A549 (cell line): Measurements from ENCODE around the gene TNP2. TPM values are rescaled to one million over a fixed set of nuclear protein-coding genes. Genes with fewer than 3 reads are reported as not detected.

Source experiments
- ATAC-seq, 2 experiments: fragments of 200-7000 bp in 1 of 2; fragments of >200 bp in 1 of 2; cut with Nextera tagmentation in 1 of 2; cut with Tn5 transposase in 1 of 2; 3 replicates each; pipeline versions ENCODE4 v1.8.0 to v1.9.1; 2018 to 2020; ENCODE audit warnings: mild to moderate bottlenecking in 1 of 2, moderate library complexity in 1 of 2
- CTCF ChIA-PET: fragments of 300-600 bp; sonication (Branson Sonifier 250); formaldehyde crosslinking; extraction: SDS; loops from one replicate; lab custom pipeline; 2021; ENCODE audit warnings: antibody characterized with exemption, inconsistent platforms; lab: Yijun Ruan, JAX
- POLR2A ChIA-PET: fragments of 350-600 bp; formaldehyde crosslinking; extraction: SDS; loops from one replicate; lab custom pipeline; 2021; ENCODE audit warnings: antibody characterized with exemption, inconsistent platforms; lab: Yijun Ruan, JAX
- DNase-seq, 2 experiments: peaks; one replicate each; pipeline versions ENCODE4 v3.0.0 to v3.0.0-alpha.2; 2011 to 2016; ENCODE audit warnings: low read depth in 1 of 2, low spot score in 1 of 2
- FAIRE-seq: peaks from 2 replicates; lab custom pipeline; 2011; peaks lifted over from hg19 to GRCh38; lab: Jason Lieb, UNC
- H3K27ac ChIP-seq, 2 experiments: fragments of >200 bp; sonication (Bioruptor Twin); formaldehyde crosslinking; 3 replicates each; pipeline ENCODE4 v1.5.1; 2016 to 2017
- H3K4me1 ChIP-seq: fragments of >200 bp; sonication (Bioruptor Twin); formaldehyde crosslinking; 3 replicates; pipeline ENCODE4 v1.6.1; 2016
- H3K4me2 ChIP-seq: fragments of >200 bp; sonication (Bioruptor Twin); formaldehyde crosslinking; 3 replicates; pipeline ENCODE4 v1.6.1; 2016
- H3K4me3 ChIP-seq: fragments of >200 bp; sonication (Bioruptor Twin); formaldehyde crosslinking; 3 replicates; pipeline ENCODE4 v1.5.1; 2016
- H3K9me3 ChIP-seq: fragments of >200 bp; sonication (Bioruptor Twin); formaldehyde crosslinking; 3 replicates; pipeline ENCODE4 v1.6.1; 2016
- CBX2 ChIP-seq: fragments of 200-600 bp; sonication (generic); IDR thresholded peaks from 2 replicates; pipeline ENCODE4 v1.6.1; 2016; ENCODE audit warnings: low read depth, mild to moderate bottlenecking, borderline replicate concordance
- CBX8 ChIP-seq: fragments of 200-600 bp; sonication (generic); IDR thresholded peaks from 2 replicates; pipeline ENCODE4 v1.6.1; 2016
- CTCF ChIP-seq: fragments of >200 bp; sonication (Bioruptor Twin); formaldehyde crosslinking; IDR thresholded peaks from 3 replicates; pipeline ENCODE4 v1.5.1; 2016
- EP300 ChIP-seq, 2 experiments: fragments of >200 bp; sonication (Bioruptor Twin); formaldehyde crosslinking; IDR thresholded peaks; 2 replicates in 1 of 2; 3 replicates in 1 of 2; pipeline ENCODE4 v1.6.1; 2016 to 2017
- ESRRA ChIP-seq: fragments of 150-350 bp; IDR thresholded peaks from 2 replicates; pipeline ENCODE4 v1.6.1; 2014; ENCODE audit warnings: mild to moderate bottlenecking, low read length, borderline replicate concordance
- FOSB ChIP-seq: fragments of 250-450 bp; sonication (Bioruptor Pico); IDR thresholded peaks from 2 replicates; pipeline ENCODE4 v1.5.0; 2020; ENCODE audit warnings: mild to moderate bottlenecking, moderate library complexity
- HDAC2 ChIP-seq: fragments of 200-600 bp; sonication (generic); IDR thresholded peaks from 2 replicates; pipeline ENCODE4 v1.6.1; 2016
- HES2 ChIP-seq: fragments of >200 bp; sonication (Bioruptor Twin); formaldehyde crosslinking; IDR thresholded peaks from 2 replicates; pipeline ENCODE4 v1.6.1; 2016
- HEYL ChIP-seq: fragments of 250-450 bp; sonication (Bioruptor Pico); IDR thresholded peaks from 2 replicates; pipeline ENCODE4 v1.8.0; 2021; ENCODE audit warnings: mild to moderate bottlenecking, moderate library complexity
- HMGXB4 ChIP-seq: fragments of 250-450 bp; sonication (Bioruptor Pico); IDR thresholded peaks from 2 replicates; pipeline ENCODE4 v1.5.0; 2021; ENCODE audit warnings: mild to moderate bottlenecking, moderate library complexity, borderline replicate concordance
- NPAS2 ChIP-seq: fragments of 250-450 bp; sonication (Bioruptor Pico); IDR thresholded peaks from 2 replicates; pipeline ENCODE4 v1.8.0; 2022; ENCODE audit warnings: mild to moderate bottlenecking, moderate library complexity, borderline replicate concordance
- PBX3 ChIP-seq: IDR thresholded peaks from 2 replicates; pipeline ENCODE4 v1.6.1; 2012
- RAD21 ChIP-seq, 2 experiments: fragments of >200 bp in 1 of 2; sonication (Bioruptor Twin) in 1 of 2; formaldehyde crosslinking in 1 of 2; IDR thresholded peaks in 1 of 2; conservative IDR thresholded peaks in 1 of 2; 2 replicates in 1 of 2; 3 replicates in 1 of 2; pipeline ENCODE4 v1.6.1; 2012 to 2018; ENCODE audit warnings: inconsistent platforms in 1 of 2
- RARB ChIP-seq: fragments of 250-450 bp; sonication (Bioruptor Pico); IDR thresholded peaks from 2 replicates; pipeline ENCODE4 v1.8.0; 2021; ENCODE audit warnings: mild to moderate bottlenecking, moderate library complexity
- RCOR1 ChIP-seq: fragments of 150-350 bp; IDR thresholded peaks from 2 replicates; pipeline ENCODE4 v1.6.1; 2014; ENCODE audit warnings: antibody characterized with exemption, low read length, low read depth
- RFX5 ChIP-seq: fragments of 450-650 bp; IDR thresholded peaks from 2 replicates; pipeline ENCODE4 v1.7.1; 2014; ENCODE audit warnings: antibody characterized with exemption, mild to moderate bottlenecking, moderate library complexity
- RNF2 ChIP-seq: fragments of 200-600 bp; sonication (generic); IDR thresholded peaks from 2 replicates; pipeline ENCODE4 v1.6.1; 2016; ENCODE audit warnings: low read depth, mild to moderate bottlenecking, antibody characterized with exemption, moderate library complexity, borderline replicate concordance
- TFCP2L1 ChIP-seq: fragments of 250-450 bp; sonication (Bioruptor Pico); IDR thresholded peaks from 2 replicates; pipeline ENCODE4 v1.5.0; 2021; ENCODE audit warnings: mild to moderate bottlenecking
- ZFP36 ChIP-seq: fragments of 450-650 bp; IDR thresholded peaks from 2 replicates; pipeline ENCODE4 v1.6.1; 2014; ENCODE audit warnings: borderline replicate concordance; ENCODE audit not compliant: partially characterized antibody
- whole genome bisulfite sequencing: methylation state at CpG from one replicate; pipeline ENCODE4 v1.1.6; 2017; ENCODE audit errors: missing lambda C conversion rate; 5-methylcytosine and 5-hydroxymethylcytosine counted together
- polyA plus RNA-seq, 4 experiments: library from polyadenylated mRNA; depleted of rRNA in 3 of 4; stranded (reverse); fragments of >200 nt; fragmentation: RNase III in 1 of 4; extraction: RNeasy Plus Mini Kit Qiagen cat#74134 plus additional on column Dnase treatment in 1 of 4; gene quantifications; 2 replicates in 3 of 4; 3 replicates in 1 of 4; pipeline ENCODE4 v1.2.3, GENCODE V29; 2011 to 2017

The TNP2 gene
- polyA plus RNA-seq, 2 of the 4 experiments (the other 2 are of a cell fraction), result not detected

GRCh38 chr16:11252482-11252931 lies 16.6 kb downstream of the TNP2 start:
- WGBS, result 79% methylated on average over 8 of the region's 8 CpGs

GRCh38 chr16:11251525-11252481 lies 17.3 kb downstream of the TNP2 start:
- Histone ChIP-seq H3K4me2 (no peak overlapping the region), H3K27ac (no peak overlapping the region), H3K4me1 (0 out of 3 replicates have a peak, but pooled peaks cover 3% of the 10 kb centered on the region), H3K9me3 (no peaks in the 10 kb centered on the region), H3K4me3 (no peak overlapping the region)
- no peak for TF ChIP-seq HDAC2
- TF ChIP-seq PBX3, result no peak
- no peak for TF ChIP-seq TFCP2L1
- TF ChIP-seq RARB (CRISPR knock-in tag), result no peak
- TF ChIP-seq HES2, result no peak
- no peak for TF ChIP-seq ESRRA
- 79% methylated on average over 18 of the region's 18 CpGs for WGBS
- no peak for FAIRE-seq
- CTCF ChIA-PET, result interaction anchor here (12.3 kb wide), 1 partner anchor 285 kb away, joined by 364 read pairs; no protein-coding TSS in a partner anchor
- no peak for ATAC-seq
- DNase-seq, result no peak
- POLR2A ChIA-PET, result no interaction called here

More at GRCh38 chr16:11252482-11252931, 16.6 kb downstream of the TNP2 start:
- no peaks in the 10 kb centered on the region for H3K9me3 ChIP-seq
- no peak for TF ChIP-seq RCOR1
- TF ChIP-seq ZFP36, result no peak
- TF ChIP-seq NPAS2 (CRISPR knock-in tag), result no peak
- CTCF ChIA-PET, result interaction anchor here (12.3 kb wide), 1 partner anchor 285 kb away, joined by 364 read pairs; no protein-coding TSS in a partner anchor
- H3K4me2 ChIP-seq, result no peak overlapping the region
- H3K4me1 ChIP-seq, result 0 out of 3 replicates have a peak, but pooled peaks cover 5% of the 10 kb centered on the region
- ATAC-seq, result no peak
- DNase-seq, result no peak
- H3K27ac ChIP-seq, result no peak overlapping the region
- no peak for FAIRE-seq
- no peak overlapping the region for H3K4me3 ChIP-seq
- POLR2A ChIA-PET, result no interaction called here

- no peak overlapping the region for H3K4me3 ChIP-seq
These were observed 18.2 kb downstream of the TNP2 start for GRCh38 chr16:11250786-11251524.

More at GRCh38 chr16:11250786-11251524, 18.2 kb downstream of the TNP2 start:
- TF ChIP-seq HDAC2 (no peak), FOSB (CRISPR knock-in tag) (no peak), HMGXB4 (CRISPR knock-in tag) (no peak), RNF2 (no peak), CBX2 (no peak), RFX5 (no peak), CTCF (no peak), CBX8 (no peak), RAD21 (conservative IDR thresholded peaks at IDR 0.05 in 1 of 2, IDR thresholded peaks at IDR 0.05 in 1 of 2) (no peak), HEYL (no peak), EP300 (IDR thresholded peaks at IDR 0.05) (no peak), NPAS2 (CRISPR knock-in tag) (no peak)
- no peak for ATAC-seq
- ChIA-PET POLR2A (no interaction called here), CTCF (interaction anchor here (12.3 kb wide), 1 partner anchor 284 kb away, joined by 364 read pairs; no protein-coding TSS in a partner anchor)
- Histone ChIP-seq H3K4me2 (no peak overlapping the region), H3K9me3 (no peaks in the 10 kb centered on the region), H3K4me1 (0 out of 3 replicates have a peak, but pooled peaks cover 3% of the 10 kb centered on the region), H3K27ac (no peak overlapping the region)
- 91% methylated on average over 10 of the region's 10 CpGs for WGBS
- no peak for DNase-seq
- FAIRE-seq, result no peak
